NCI-H345 (cell line): ENCODE results near the gene TBX3.

Source experiments
- DNase-seq: peaks from one replicate; lab custom pipeline; 2025; lab: John Stamatoyannopoulos, UW

The TBX3 gene

GRCh38 chr12:114696443-114697242 lies 12.7 kb upstream of the TBX3 start:
- no peak for DNase-seq

GRCh38 chr12:114695305-114695592 lies 11.3 kb upstream of the TBX3 start:
- DNase-seq: no peak

- no peak for DNase-seq
Measured at GRCh38 chr12:114694436-114695304, 10.7 kb upstream of the TBX3 start.

GRCh38 chr12:114693532-114693931 lies 9.6 kb upstream of the TBX3 start:
- DNase-seq: no peak

- DNase-seq: no peak
Measured at GRCh38 chr12:114693059-114693531, 9.1 kb upstream of the TBX3 start.

DNA sequence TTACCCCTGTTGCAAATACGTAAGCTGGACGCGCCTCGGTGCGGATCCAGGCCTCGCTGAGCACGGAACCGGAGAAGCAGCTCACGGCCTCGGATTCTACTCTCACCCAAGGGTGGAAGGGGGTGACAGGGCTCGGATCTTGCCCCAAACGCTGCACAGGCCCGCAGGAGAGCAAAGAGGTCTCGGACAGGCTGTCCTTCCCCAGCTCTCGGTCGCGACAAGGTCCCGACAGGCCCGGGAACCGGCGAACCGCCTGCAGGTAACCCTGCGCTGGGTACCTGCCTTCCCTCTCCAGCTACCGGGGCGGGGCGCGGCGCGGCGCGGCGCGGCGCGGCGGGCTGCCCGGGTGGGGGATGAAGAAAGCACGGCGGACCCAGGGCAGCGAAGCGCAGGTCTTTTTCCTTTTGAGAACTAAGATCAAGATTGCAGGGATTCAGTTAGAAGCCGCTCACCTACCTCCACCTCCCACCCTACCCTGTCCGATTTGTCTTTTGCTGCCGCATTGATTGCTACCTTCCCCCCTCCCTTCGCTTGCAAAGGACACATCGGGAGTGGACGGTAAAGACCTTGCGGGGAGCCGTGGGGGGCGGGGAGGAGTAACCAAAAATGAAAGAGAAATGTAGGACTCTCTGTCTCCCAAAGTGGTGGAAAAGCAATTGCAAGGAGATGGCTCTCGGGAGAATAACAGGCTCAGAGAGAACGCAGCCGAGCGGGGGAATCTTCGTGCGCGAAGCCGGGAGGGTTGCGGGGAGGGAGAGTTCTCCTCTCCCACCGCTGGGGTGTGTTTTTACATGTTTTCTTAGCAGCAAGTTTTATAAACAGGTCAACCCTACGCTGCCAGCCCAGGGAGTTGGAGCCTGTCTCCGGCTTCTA lies 8.4 kb upstream of the TBX3 start:
- no peak for DNase-seq

- DNase-seq: no peak
Measured at GRCh38 chr12:114691763-114692185, 7.8 kb upstream of the TBX3 start.

DNA sequence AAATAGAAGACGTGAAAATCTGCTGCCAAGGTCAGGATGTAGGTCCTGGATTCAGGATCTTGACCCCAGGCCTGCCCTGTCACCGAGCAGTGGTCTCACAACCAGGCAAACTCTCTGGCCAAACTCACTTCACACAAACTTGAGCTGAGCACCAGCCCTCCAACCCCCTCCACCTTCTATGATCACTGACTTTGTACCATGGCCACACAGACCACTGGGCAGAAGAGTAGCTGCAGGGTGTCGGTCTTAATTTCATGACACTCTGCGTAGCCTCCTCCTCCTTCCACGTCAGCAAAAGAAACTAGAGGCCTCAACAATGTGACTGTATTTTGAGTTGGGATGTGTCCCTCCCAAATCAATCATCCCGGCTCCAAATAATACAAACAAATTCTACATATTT lies 7.2 kb upstream of the TBX3 start:
- DNase-seq: no peak

DNA sequence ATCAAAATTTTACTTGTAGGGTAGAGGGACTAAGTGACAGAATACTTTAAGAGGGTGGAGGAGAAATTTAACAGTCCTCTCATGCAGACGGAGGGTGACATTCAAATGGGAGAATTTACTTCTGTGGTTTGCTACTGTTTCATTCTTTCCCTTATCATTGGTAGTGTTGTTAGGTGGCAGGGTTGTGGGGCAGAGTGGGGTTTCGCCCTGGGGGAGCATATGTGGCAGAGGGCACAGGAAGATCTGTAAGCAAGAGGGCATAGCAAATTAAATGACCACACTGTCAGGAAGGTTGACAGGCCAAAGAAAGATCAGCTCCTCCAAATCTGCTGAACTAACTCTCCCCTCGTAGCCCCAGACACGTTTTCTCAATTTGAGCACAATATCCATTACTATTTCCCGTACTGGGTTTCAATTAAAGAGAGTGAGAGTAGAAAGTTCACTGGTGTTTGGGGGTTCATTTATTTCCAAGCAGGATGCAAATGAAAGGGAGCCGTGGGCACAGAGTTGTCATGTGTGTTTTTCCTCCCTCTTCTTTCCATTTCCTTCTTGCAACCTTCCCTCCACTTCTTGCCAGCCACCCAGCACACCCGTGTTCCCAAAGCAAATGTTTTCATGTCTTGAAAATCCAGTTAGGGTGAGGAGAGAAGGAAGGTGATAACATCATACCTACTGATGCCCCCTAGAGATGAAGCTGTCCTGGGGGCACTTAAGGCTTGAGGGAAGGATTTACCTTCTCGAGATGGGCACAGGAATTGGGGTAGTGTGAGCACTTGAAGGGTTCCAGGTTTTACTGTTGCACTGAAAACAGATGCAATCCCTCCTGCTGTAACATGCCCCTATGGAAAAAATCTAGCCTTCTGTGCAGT lies 6.5 kb upstream of the TBX3 start:
- DNase-seq: no peak

- DNase-seq: no peak
Measured at GRCh38 chr12:114689075-114689994, 5.4 kb upstream of the TBX3 start.

DNA sequence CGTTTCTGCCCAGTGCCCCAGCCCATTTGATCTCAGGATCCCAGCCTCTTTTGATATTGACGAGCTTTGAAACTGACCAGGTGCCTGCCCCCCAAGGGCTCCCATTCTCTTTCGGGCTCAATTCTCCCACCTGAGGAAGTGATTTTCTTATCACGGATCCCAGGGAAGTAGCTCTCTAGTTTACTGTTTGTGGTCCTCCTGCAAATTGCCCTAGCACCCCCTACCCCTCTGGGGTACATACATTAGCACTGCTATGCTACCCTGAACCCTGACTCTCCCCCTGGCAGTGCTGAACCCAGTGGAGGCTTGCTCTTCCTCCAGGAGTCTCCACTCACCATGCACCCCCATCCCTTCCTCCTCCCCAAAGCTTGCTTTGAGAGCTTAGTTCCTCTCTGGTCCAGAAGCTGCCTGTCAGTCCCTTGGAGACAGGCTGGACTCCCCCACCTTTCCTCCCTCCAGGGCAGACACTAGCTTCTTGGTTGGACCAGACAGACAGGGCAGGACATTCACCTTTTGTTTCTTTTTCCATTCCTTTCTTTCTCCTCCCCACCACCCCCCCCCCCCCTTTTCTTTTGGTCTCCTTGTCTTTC lies 4.4 kb upstream of the TBX3 start:
- no peak for DNase-seq

DNA sequence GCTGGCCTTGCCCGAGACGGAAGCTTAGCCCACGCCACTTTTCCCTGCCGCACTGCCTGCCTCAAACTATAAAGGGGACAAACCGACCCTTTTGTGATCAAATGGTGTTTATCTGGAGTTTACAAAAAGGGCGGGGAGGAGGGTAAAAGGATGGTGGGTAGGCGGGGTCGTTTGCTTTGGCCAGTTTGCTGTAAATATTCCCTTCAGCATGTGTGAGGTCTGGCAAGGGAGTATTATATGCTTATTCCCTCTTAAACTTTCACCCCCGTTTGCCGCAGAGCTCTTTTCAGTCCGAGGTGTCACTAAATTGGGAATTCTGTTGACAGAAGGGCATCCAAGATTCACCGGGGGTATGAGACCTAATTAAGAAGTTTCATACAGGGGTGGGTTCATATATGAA lies 3.8 kb upstream of the TBX3 start:
- DNase-seq: no peak

DNA sequence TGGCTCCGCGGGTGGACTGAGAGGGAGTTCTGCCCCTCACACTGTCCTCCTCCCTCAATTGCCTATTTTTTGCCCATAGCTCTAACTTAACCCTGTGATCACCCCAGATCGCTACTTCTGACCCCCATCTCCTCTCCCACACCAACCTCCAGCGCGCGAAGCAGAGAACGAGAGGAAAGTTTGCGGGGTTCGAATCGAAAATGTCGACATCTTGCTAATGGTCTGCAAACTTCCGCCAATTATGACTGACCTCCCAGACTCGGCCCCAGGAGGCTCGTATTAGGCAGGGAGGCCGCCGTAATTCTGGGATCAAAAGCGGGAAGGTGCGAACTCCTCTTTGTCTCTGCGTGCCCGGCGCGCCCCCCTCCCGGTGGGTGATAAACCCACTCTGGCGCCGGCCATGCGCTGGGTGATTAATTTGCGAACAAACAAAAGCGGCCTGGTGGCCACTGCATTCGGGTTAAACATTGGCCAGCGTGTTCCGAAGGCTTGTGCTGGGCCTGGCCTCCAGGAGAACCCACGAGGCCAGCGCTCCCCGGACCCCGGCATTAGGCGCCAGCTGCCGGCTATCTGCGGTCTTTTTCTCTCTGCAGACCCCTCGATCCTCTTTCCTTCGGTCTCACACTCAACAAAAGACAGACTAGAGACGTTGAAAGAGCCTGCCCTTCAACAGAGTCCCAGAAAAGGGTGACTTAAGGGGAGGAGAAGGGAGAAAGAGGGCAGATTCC lies 3.0 kb upstream of the TBX3 start:
- no peak for DNase-seq

- no peak for DNase-seq
Measured at GRCh38 chr12:114686426-114686772, 2.4 kb upstream of the TBX3 start.

- DNase-seq: no peak
Measured at GRCh38 chr12:114685869-114686268, 1.9 kb upstream of the TBX3 start.

DNA sequence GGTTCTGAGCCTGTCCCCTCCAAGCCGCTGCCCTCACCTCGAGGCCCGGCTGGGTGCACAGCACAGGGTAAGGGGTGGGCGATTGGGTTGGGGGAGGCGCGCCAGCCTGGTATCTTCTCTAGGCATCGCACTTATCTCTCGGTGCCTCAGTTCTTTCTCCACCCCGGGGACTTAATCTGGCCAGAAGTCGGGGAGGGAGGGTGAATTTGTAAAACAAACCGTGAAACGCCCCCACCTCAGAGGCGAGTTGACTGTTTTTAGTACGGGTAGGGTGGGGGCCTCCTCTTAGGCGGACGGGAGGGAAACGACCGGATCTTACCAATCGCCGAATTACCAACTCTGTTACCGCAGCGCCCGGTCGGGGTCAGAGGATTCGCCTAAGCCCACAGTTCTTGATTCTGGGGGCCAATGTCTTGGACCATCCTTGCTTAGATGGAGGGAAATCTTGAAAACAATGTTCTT lies 1.4 kb upstream of the TBX3 start:
- no peak for DNase-seq

GRCh38 chr12:114684870-114685273 lies 897 bp upstream of the TBX3 start:
- DNase-seq: no peak

GRCh38 chr12:114683709-114684097 lies 272 bp downstream of the TBX3 start:
- peak; percentile 44 for DNase-seq
